Activated CD8-positive, alpha-beta T cell treated with anti-CD3 and anti-CD28 coated beads, Interleukin-2, amount 10 ng/mL, durations not matched to agents 7 days and 5 days (primary cell): Measurements from ENCODE around the gene RAD51B. TPM values are rescaled to one million over a fixed set of nuclear protein-coding genes. Genes with fewer than 3 reads are reported as not detected.

Experiments
- ATAC-seq: fragments of 150-1000 bp; cut with Tn5 transposase; one replicate; pipeline ENCODE4 v1.10.0; 2021; ENCODE audit warnings: moderate library complexity
- CTCF ChIA-PET: fragments of 350-600 bp; sonication (Branson Sonifier 250); formaldehyde crosslinking; loops from one replicate; lab custom pipeline; 2021; ENCODE audit warnings: antibody characterized with exemption; lab: Charles Lee
- POLR2A ChIA-PET: fragments of 350-600 bp; sonication (Branson Sonifier 250); formaldehyde crosslinking; loops from one replicate; lab custom pipeline; 2021; ENCODE audit warnings: antibody characterized with exemption; lab: Charles Lee
- DNase-seq: peaks from one replicate; pipeline ENCODE4 v3.0.0-alpha.2; 2020
- H3K27ac Mint-ChIP-seq: one replicate; pipeline ENCODE4 v1.8.0; 2021; ENCODE audit warnings: mild to moderate bottlenecking, mixed read lengths
- H3K27me3 Mint-ChIP-seq: one replicate; pipeline ENCODE4 v1.8.0; 2021; ENCODE audit warnings: low read depth, mixed read lengths
- H3K36me3 Mint-ChIP-seq: one replicate; pipeline ENCODE4 v1.8.0; 2021; ENCODE audit warnings: low read depth, mixed read lengths
- H3K4me1 Mint-ChIP-seq: one replicate; pipeline ENCODE4 v1.8.0; 2021; ENCODE audit warnings: low read depth, mixed read lengths
- H3K4me3 Mint-ChIP-seq: one replicate; pipeline ENCODE4 v1.8.0; 2021; ENCODE audit warnings: mild to moderate bottlenecking, mixed read lengths
- H3K9me3 Mint-ChIP-seq: one replicate; pipeline ENCODE4 v1.8.0; 2022; ENCODE audit warnings: mixed read lengths; ENCODE audit not compliant: insufficient read depth
- total RNA-seq, 2 experiments: library from RNA; stranded (reverse); gene quantifications; one replicate each; pipeline ENCODE4 v1.2.3, GENCODE V29; 2021

The RAD51B gene
- total RNA-seq, 2 experiments from 2014 or later: 34.1 to 38.8 TPM

- H3K27ac Mint-ChIP-seq: no peak overlapping the region
- DNase-seq (no peak), ATAC-seq (no peak)
- ChIA-PET CTCF (interaction anchor here (1.0 to 1.1 kb wide), 2 partner anchors 11 to 15 kb away, joined by 3 read pairs; no protein-coding TSS in a partner anchor), POLR2A (no interaction called here)
- H3K4me1 Mint-ChIP-seq: no peaks in the 10 kb centered on the region
- H3K27me3 Mint-ChIP-seq: peaks cover 4% of the 10 kb centered on the region
- H3K36me3 Mint-ChIP-seq: peaks cover 3% of the 10 kb centered on the region
- H3K9me3 Mint-ChIP-seq: peaks cover 13% of the 10 kb centered on the region
- H3K4me3 Mint-ChIP-seq: no peak overlapping the region
Measured at GRCh38 chr14:68643673-68644072, 824.1 kb downstream of the RAD51B start.

GRCh38 chr14:68644101-68644500, 824.5 kb downstream of the RAD51B start:
- peaks cover 3% of the 10 kb centered on the region for H3K36me3 Mint-ChIP-seq
- H3K9me3 Mint-ChIP-seq: peaks cover 13% of the 10 kb centered on the region
- H3K27me3 Mint-ChIP-seq: peaks cover 4% of the 10 kb centered on the region
- H3K4me3 Mint-ChIP-seq: no peak overlapping the region
- ATAC-seq (no peak), DNase-seq (no peak)
- no peaks in the 10 kb centered on the region for H3K4me1 Mint-ChIP-seq
- POLR2A ChIA-PET: no interaction called here
- no peak overlapping the region for H3K27ac Mint-ChIP-seq
- CTCF ChIA-PET: interaction anchor here (1.0 to 1.1 kb wide), 2 partner anchors 11 to 15 kb away, joined by 3 read pairs; no protein-coding TSS in a partner anchor

GRCh38 chr14:68645371-68645770, 825.8 kb downstream of the RAD51B start:
- no peak for DNase-seq
- ChIA-PET CTCF (no interaction called here), POLR2A (no interaction called here)
- H3K4me1 Mint-ChIP-seq: no peaks in the 10 kb centered on the region
- H3K36me3 Mint-ChIP-seq: peaks cover 3% of the 10 kb centered on the region
- H3K9me3 Mint-ChIP-seq: peaks cover 13% of the 10 kb centered on the region
- H3K27me3 Mint-ChIP-seq: peaks cover 4% of the 10 kb centered on the region
- H3K27ac Mint-ChIP-seq: no peak overlapping the region
- ATAC-seq: no peak
- H3K4me3 Mint-ChIP-seq: no peak overlapping the region

GRCh38 chr14:68649476-68650189, 830.1 kb downstream of the RAD51B start:
- ATAC-seq: no peak
- peaks cover 4% of the 10 kb centered on the region for H3K27me3 Mint-ChIP-seq
- no peak overlapping the region for H3K27ac Mint-ChIP-seq
- ChIA-PET CTCF (interaction anchor here (1.6 kb wide), 1 partner anchor 33 kb away, joined by 3 read pairs; no protein-coding TSS in a partner anchor), POLR2A (interaction anchor here (1.1 kb wide), 1 partner anchor 23 kb away, joined by 4 read pairs; no protein-coding TSS in a partner anchor)
- peaks cover 9% of the 10 kb centered on the region for H3K9me3 Mint-ChIP-seq
- H3K4me1 Mint-ChIP-seq: peaks cover 9% of the 10 kb centered on the region
- no peaks in the 10 kb centered on the region for H3K36me3 Mint-ChIP-seq
- no peak overlapping the region for H3K4me3 Mint-ChIP-seq
- DNase-seq: no peak

- peaks cover 4% of the 10 kb centered on the region for H3K27me3 Mint-ChIP-seq
- peaks cover 16% of the 10 kb centered on the region for H3K4me1 Mint-ChIP-seq
- H3K9me3 Mint-ChIP-seq: peaks cover 9% of the 10 kb centered on the region
- ATAC-seq: no peak
- no peak overlapping the region for H3K27ac Mint-ChIP-seq
- no peak overlapping the region for H3K4me3 Mint-ChIP-seq
- no peak for DNase-seq
- CTCF ChIA-PET: no interaction called here
- POLR2A ChIA-PET: interaction anchor here (1.1 kb wide), 1 partner anchor 22 kb away, joined by 4 read pairs; no protein-coding TSS in a partner anchor
- H3K36me3 Mint-ChIP-seq: no peaks in the 10 kb centered on the region
Measured at GRCh38 chr14:68650404-68650994, 830.9 kb downstream of the RAD51B start.

GRCh38 chr14:68651075-68651474, 831.5 kb downstream of the RAD51B start:
- no peak overlapping the region for H3K27ac Mint-ChIP-seq
- peaks cover 4% of the 10 kb centered on the region for H3K9me3 Mint-ChIP-seq
- ATAC-seq: no peak
- no peak overlapping the region for H3K4me3 Mint-ChIP-seq
- H3K27me3 Mint-ChIP-seq: peaks cover 4% of the 10 kb centered on the region
- H3K4me1 Mint-ChIP-seq: peaks cover 16% of the 10 kb centered on the region
- DNase-seq: no peak
- H3K36me3 Mint-ChIP-seq: no peaks in the 10 kb centered on the region
- ChIA-PET CTCF (no interaction called here), POLR2A (no interaction called here)

- POLR2A ChIA-PET: no interaction called here
- H3K4me3 Mint-ChIP-seq: no peak overlapping the region
- H3K27me3 Mint-ChIP-seq: no peaks in the 10 kb centered on the region
- H3K27ac Mint-ChIP-seq: no peak overlapping the region
- peaks cover under 1% of the 10 kb centered on the region for H3K9me3 Mint-ChIP-seq
- no peak for ATAC-seq
- H3K36me3 Mint-ChIP-seq: no peaks in the 10 kb centered on the region
- CTCF ChIA-PET: no interaction called here
- DNase-seq: no peak
- H3K4me1 Mint-ChIP-seq: peaks cover 16% of the 10 kb centered on the region
Measured at GRCh38 chr14:68651652-68652432, 832.3 kb downstream of the RAD51B start.

GRCh38 chr14:68652433-68652690, 832.8 kb downstream of the RAD51B start:
- DNase-seq: no peak
- no peak for ATAC-seq
- Mint-ChIP-seq H3K36me3 (no peaks in the 10 kb centered on the region), H3K27ac (no peak overlapping the region), H3K4me1 (peaks cover 16% of the 10 kb centered on the region), H3K4me3 (no peak overlapping the region), H3K9me3 (no peaks in the 10 kb centered on the region), H3K27me3 (no peaks in the 10 kb centered on the region)
- CTCF ChIA-PET: no interaction called here
- POLR2A ChIA-PET: no interaction called here

GRCh38 chr14:68653108-68653507, 833.5 kb downstream of the RAD51B start:
- CTCF ChIA-PET: no interaction called here
- H3K4me1 Mint-ChIP-seq: peaks cover 16% of the 10 kb centered on the region
- H3K36me3 Mint-ChIP-seq: no peaks in the 10 kb centered on the region
- no peaks in the 10 kb centered on the region for H3K27me3 Mint-ChIP-seq
- ATAC-seq: no peak
- POLR2A ChIA-PET: no interaction called here
- no peak overlapping the region for H3K4me3 Mint-ChIP-seq
- DNase-seq: no peak
- no peak overlapping the region for H3K27ac Mint-ChIP-seq
- no peaks in the 10 kb centered on the region for H3K9me3 Mint-ChIP-seq

GRCh38 chr14:68653804-68654203, 834.2 kb downstream of the RAD51B start:
- Mint-ChIP-seq H3K27ac (no peak overlapping the region), H3K4me3 (no peak overlapping the region), H3K9me3 (no peaks in the 10 kb centered on the region), H3K27me3 (no peaks in the 10 kb centered on the region), H3K4me1 (peaks cover 16% of the 10 kb centered on the region), H3K36me3 (no peaks in the 10 kb centered on the region)
- CTCF ChIA-PET: no interaction called here
- no peak for DNase-seq
- no peak for ATAC-seq
- POLR2A ChIA-PET: no interaction called here

GRCh38 chr14:68654471-68654941, 834.9 kb downstream of the RAD51B start:
- Mint-ChIP-seq H3K4me3 (no peak overlapping the region), H3K27ac (no peak overlapping the region), H3K4me1 (peaks cover 16% of the 10 kb centered on the region), H3K36me3 (no peaks in the 10 kb centered on the region), H3K27me3 (no peaks in the 10 kb centered on the region), H3K9me3 (no peaks in the 10 kb centered on the region)
- POLR2A ChIA-PET: no interaction called here
- CTCF ChIA-PET: interaction anchor here (1.1 kb wide), 1 partner anchor 11 kb away, joined by 3 read pairs; no protein-coding TSS in a partner anchor
- no peak for ATAC-seq
- DNase-seq: no peak
